ENCODE results near the gene AFMID.
A peak's percentile ranks its signal among the peaks of the same experiment; 100 is the strongest.

Gene AFMID

GRCh38 chr17:78173097-78173715 lies 14.0 kb upstream of the AFMID start:
- Histone ChIP-seq H3K4me1 (ENCODE audit: control insufficient read depth, insufficient read depth, low read length) (peaks cover 42% of the 10 kb centered on the region), H3K9me3 (ENCODE audit: control insufficient read depth, insufficient read depth, low read depth, low read length) (no peaks in the 10 kb centered on the region), H3K36me3 (ENCODE audit: control insufficient read depth, insufficient read depth, low read length) (peaks cover 48% of the 10 kb centered on the region), H3K9ac (ENCODE audit: low read length) (no peak overlapping the region), H3K27ac (ENCODE audit: low read depth, low read length) (peak overlapping the region; percentile 26; the same call in 1 of the 2 replicates), H3K27me3 (ENCODE audit: control insufficient read depth, insufficient read depth, low read length) (no peaks in the 10 kb centered on the region), H3K4me3 (ENCODE audit: low read depth, low read length) (no peak overlapping the region)

GRCh38 chr17:78174346-78174869 lies 12.8 kb upstream of the AFMID start:
- H3K9ac ChIP-seq (ENCODE audit: low read length) = no peak overlapping the region

GRCh38 chr17:78174870-78175642 lies 12.1 kb upstream of the AFMID start:
- no peak overlapping the region for H3K27ac ChIP-seq (ENCODE audit: low read depth, low read length)
- no peaks in the 10 kb centered on the region for H3K9me3 ChIP-seq (ENCODE audit: control insufficient read depth, insufficient read depth, low read depth, low read length)
- no peaks in the 10 kb centered on the region for H3K27me3 ChIP-seq (ENCODE audit: control insufficient read depth, insufficient read depth, low read length)
- no peak overlapping the region for H3K4me3 ChIP-seq (ENCODE audit: low read depth, low read length)
- H3K36me3 ChIP-seq (ENCODE audit: control insufficient read depth, insufficient read depth, low read length) = peaks cover 66% of the 10 kb centered on the region
- H3K4me1 ChIP-seq (ENCODE audit: control insufficient read depth, insufficient read depth, low read length) = peaks cover 33% of the 10 kb centered on the region
- no peak overlapping the region for H3K9ac ChIP-seq (ENCODE audit: low read length)

More at GRCh38 chr17:78174346-78174869, 12.8 kb upstream of the AFMID start:
- Histone ChIP-seq H3K27ac (ENCODE audit: low read depth, low read length) (no peak overlapping the region), H3K4me3 (ENCODE audit: low read depth, low read length) (no peak overlapping the region), H3K36me3 (ENCODE audit: control insufficient read depth, insufficient read depth, low read length) (peaks cover 60% of the 10 kb centered on the region), H3K4me1 (ENCODE audit: control insufficient read depth, insufficient read depth, low read length) (peaks cover 39% of the 10 kb centered on the region), H3K27me3 (ENCODE audit: control insufficient read depth, insufficient read depth, low read length) (no peaks in the 10 kb centered on the region), H3K9me3 (ENCODE audit: control insufficient read depth, insufficient read depth, low read depth, low read length) (no peaks in the 10 kb centered on the region)

- Histone ChIP-seq H3K36me3 (ENCODE audit: control insufficient read depth, insufficient read depth, low read length) (peaks cover 72% of the 10 kb centered on the region), H3K4me1 (ENCODE audit: control insufficient read depth, insufficient read depth, low read length) (peaks cover 31% of the 10 kb centered on the region), H3K9me3 (ENCODE audit: control insufficient read depth, insufficient read depth, low read depth, low read length) (no peaks in the 10 kb centered on the region), H3K9ac (ENCODE audit: low read length) (no peak overlapping the region), H3K4me3 (ENCODE audit: low read depth, low read length) (no peak overlapping the region), H3K27me3 (ENCODE audit: control insufficient read depth, insufficient read depth, low read length) (no peaks in the 10 kb centered on the region), H3K27ac (ENCODE audit: low read depth, low read length) (no peak overlapping the region)
These were observed 11.6 kb upstream of the AFMID start for GRCh38 chr17:78175643-78175981.

GRCh38 chr17:78176548-78177025 lies 10.6 kb upstream of the AFMID start:
- Histone ChIP-seq H3K4me3 (ENCODE audit: low read depth, low read length) (no peak overlapping the region), H3K9me3 (ENCODE audit: control insufficient read depth, insufficient read depth, low read depth, low read length) (no peaks in the 10 kb centered on the region), H3K4me1 (ENCODE audit: control insufficient read depth, insufficient read depth, low read length) (peaks cover 25% of the 10 kb centered on the region), H3K27me3 (ENCODE audit: control insufficient read depth, insufficient read depth, low read length) (no peaks in the 10 kb centered on the region), H3K27ac (ENCODE audit: low read depth, low read length) (no peak overlapping the region), H3K9ac (ENCODE audit: low read length) (no peak overlapping the region), H3K36me3 (ENCODE audit: control insufficient read depth, insufficient read depth, low read length) (peaks cover 76% of the 10 kb centered on the region)

- Histone ChIP-seq H3K27ac (ENCODE audit: low read depth, low read length) (no peak overlapping the region), H3K4me1 (ENCODE audit: control insufficient read depth, insufficient read depth, low read length) (peaks cover 7% of the 10 kb centered on the region; the same call in 1 of the 2 replicates), H3K9me3 (ENCODE audit: control insufficient read depth, insufficient read depth, low read depth, low read length) (no peaks in the 10 kb centered on the region), H3K36me3 (ENCODE audit: control insufficient read depth, insufficient read depth, low read length) (peaks cover 84% of the 10 kb centered on the region), H3K27me3 (ENCODE audit: control insufficient read depth, insufficient read depth, low read length) (no peaks in the 10 kb centered on the region), H3K4me3 (ENCODE audit: low read depth, low read length) (no peak overlapping the region), H3K9ac (ENCODE audit: low read length) (no peak overlapping the region)
These were observed 7.8 kb upstream of the AFMID start for GRCh38 chr17:78179372-78179771.

- H3K27ac ChIP-seq (ENCODE audit: low read depth, low read length) = no peak overlapping the region
- no peaks in the 10 kb centered on the region for H3K27me3 ChIP-seq (ENCODE audit: control insufficient read depth, insufficient read depth, low read length)
- H3K36me3 ChIP-seq (ENCODE audit: control insufficient read depth, insufficient read depth, low read length) = peaks cover 84% of the 10 kb centered on the region
- no peak overlapping the region for H3K4me3 ChIP-seq (ENCODE audit: low read depth, low read length)
- no peaks in the 10 kb centered on the region for H3K9me3 ChIP-seq (ENCODE audit: control insufficient read depth, insufficient read depth, low read depth, low read length)
- H3K4me1 ChIP-seq (ENCODE audit: control insufficient read depth, insufficient read depth, low read length) = peaks cover 10% of the 10 kb centered on the region; the same call in 1 of the 2 replicates
- H3K9ac ChIP-seq (ENCODE audit: low read length) = no peak overlapping the region
These were observed 7.1 kb upstream of the AFMID start for GRCh38 chr17:78180083-78180482.

GRCh38 chr17:78180508-78180907 lies 6.7 kb upstream of the AFMID start:
- H3K9ac ChIP-seq (ENCODE audit: low read length) = no peak overlapping the region
- no peak overlapping the region for H3K4me3 ChIP-seq (ENCODE audit: low read depth, low read length)
- H3K36me3 ChIP-seq (ENCODE audit: control insufficient read depth, insufficient read depth, low read length) = peaks cover 84% of the 10 kb centered on the region
- peaks cover 10% of the 10 kb centered on the region; the same call in 1 of the 2 replicates for H3K4me1 ChIP-seq (ENCODE audit: control insufficient read depth, insufficient read depth, low read length)
- no peak overlapping the region for H3K27ac ChIP-seq (ENCODE audit: low read depth, low read length)
- H3K9me3 ChIP-seq (ENCODE audit: control insufficient read depth, insufficient read depth, low read depth, low read length) = no peaks in the 10 kb centered on the region
- H3K27me3 ChIP-seq (ENCODE audit: control insufficient read depth, insufficient read depth, low read length) = no peaks in the 10 kb centered on the region

- Histone ChIP-seq H3K9ac (ENCODE audit: low read length) (no peak overlapping the region), H3K4me3 (ENCODE audit: low read depth, low read length) (no peak overlapping the region), H3K36me3 (ENCODE audit: control insufficient read depth, insufficient read depth, low read length) (peaks cover 78% of the 10 kb centered on the region), H3K27me3 (ENCODE audit: control insufficient read depth, insufficient read depth, low read length) (no peaks in the 10 kb centered on the region), H3K4me1 (ENCODE audit: control insufficient read depth, insufficient read depth, low read length) (peaks cover 10% of the 10 kb centered on the region; the same call in 1 of the 2 replicates), H3K27ac (ENCODE audit: low read depth, low read length) (no peak overlapping the region), H3K9me3 (ENCODE audit: control insufficient read depth, insufficient read depth, low read depth, low read length) (no peaks in the 10 kb centered on the region)
These were observed 4.7 kb upstream of the AFMID start for GRCh38 chr17:78182504-78182903.

- Histone ChIP-seq H3K9ac (ENCODE audit: low read length) (no peak overlapping the region), H3K27ac (ENCODE audit: low read depth, low read length) (no peak overlapping the region)
These were observed 3.2 kb upstream of the AFMID start for GRCh38 chr17:78183916-78184315.

GRCh38 chr17:78184351-78184750 lies 2.8 kb upstream of the AFMID start:
- Histone ChIP-seq H3K36me3 (ENCODE audit: control insufficient read depth, insufficient read depth, low read length) (peaks cover 64% of the 10 kb centered on the region), H3K27ac (ENCODE audit: low read depth, low read length) (no peak overlapping the region), H3K27me3 (ENCODE audit: control insufficient read depth, insufficient read depth, low read length) (no peaks in the 10 kb centered on the region), H3K9me3 (ENCODE audit: control insufficient read depth, insufficient read depth, low read depth, low read length) (no peaks in the 10 kb centered on the region), H3K9ac (ENCODE audit: low read length) (no peak overlapping the region), H3K4me3 (ENCODE audit: low read depth, low read length) (no peak overlapping the region), H3K4me1 (ENCODE audit: control insufficient read depth, insufficient read depth, low read length) (peaks cover 15% of the 10 kb centered on the region)

More at GRCh38 chr17:78183916-78184315, 3.2 kb upstream of the AFMID start:
- peaks cover 69% of the 10 kb centered on the region for H3K36me3 ChIP-seq (ENCODE audit: control insufficient read depth, insufficient read depth, low read length)
- H3K27me3 ChIP-seq (ENCODE audit: control insufficient read depth, insufficient read depth, low read length) = no peaks in the 10 kb centered on the region
- H3K4me1 ChIP-seq (ENCODE audit: control insufficient read depth, insufficient read depth, low read length) = peaks cover 15% of the 10 kb centered on the region
- no peaks in the 10 kb centered on the region for H3K9me3 ChIP-seq (ENCODE audit: control insufficient read depth, insufficient read depth, low read depth, low read length)
- no peak overlapping the region for H3K4me3 ChIP-seq (ENCODE audit: low read depth, low read length)
